Erythroblast (primary cell): ENCODE data around the gene GTF2A2.

ENCODE experiments used
- GATA1 ChIP-seq: IDR thresholded peaks from 2 replicates; pipeline ENCODE4 v1.6.1; 2011; ENCODE audit warnings: low read depth, mild to moderate bottlenecking, control low read depth, low read length, moderate library complexity
- POLR2A ChIP-seq: IDR thresholded peaks from 2 replicates; pipeline ENCODE4 v1.6.1; 2011; ENCODE audit warnings: mild to moderate bottlenecking, low read length

GRCh38 chr15:59676565-59676964 lies 19.2 kb upstream of the GTF2A2 start:
- TF ChIP-seq POLR2A (no peak), GATA1 (no peak)
